SU-DHL-6 (cell line): ENCODE data around the gene RPLP2.

Experiments
- EZH2phosphoT487 ChIP-seq: fragments of 200-600 bp; sonication (generic), shearing (Covaris generic); conservative IDR thresholded peaks from 2 replicates; pipeline ENCODE4 v1.6.1; 2018; ENCODE audit warnings: mild to moderate bottlenecking, antibody characterized with exemption, low read length, moderate library complexity, mixed read lengths
- TF ChIP-seq, protein P1 (sequence below): fragments of 200-600 bp; sonication (generic); IDR thresholded peaks from one replicate; pipeline ENCODE4 v1.5.1; 2017; ENCODE audit warnings: antibody characterized with exemption, mild to moderate bottlenecking, low read length, moderate library complexity; ENCODE audit not compliant: insufficient read depth, poor library complexity, severe bottlenecking

DNA sequence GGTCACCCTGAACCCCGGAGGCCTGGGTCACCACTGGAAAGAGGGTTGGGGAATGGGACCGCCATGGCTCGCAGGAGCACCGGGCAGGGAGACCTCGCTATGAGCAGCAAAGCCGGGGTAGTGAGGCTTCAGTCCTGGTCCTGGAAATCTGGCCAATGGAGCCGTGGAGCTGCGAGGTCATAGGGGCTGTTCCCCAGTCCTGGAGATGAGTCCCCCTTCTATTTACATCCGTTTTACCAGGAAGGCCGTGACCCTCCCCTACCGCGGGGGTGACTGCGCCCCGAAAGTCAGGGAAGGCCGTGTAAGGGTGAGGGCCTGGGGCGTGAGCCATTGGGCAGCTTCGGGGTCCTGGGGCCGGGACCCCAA lies 5.2 kb upstream of the RPLP2 start:
- TF ChIP-seq, protein P1, sequence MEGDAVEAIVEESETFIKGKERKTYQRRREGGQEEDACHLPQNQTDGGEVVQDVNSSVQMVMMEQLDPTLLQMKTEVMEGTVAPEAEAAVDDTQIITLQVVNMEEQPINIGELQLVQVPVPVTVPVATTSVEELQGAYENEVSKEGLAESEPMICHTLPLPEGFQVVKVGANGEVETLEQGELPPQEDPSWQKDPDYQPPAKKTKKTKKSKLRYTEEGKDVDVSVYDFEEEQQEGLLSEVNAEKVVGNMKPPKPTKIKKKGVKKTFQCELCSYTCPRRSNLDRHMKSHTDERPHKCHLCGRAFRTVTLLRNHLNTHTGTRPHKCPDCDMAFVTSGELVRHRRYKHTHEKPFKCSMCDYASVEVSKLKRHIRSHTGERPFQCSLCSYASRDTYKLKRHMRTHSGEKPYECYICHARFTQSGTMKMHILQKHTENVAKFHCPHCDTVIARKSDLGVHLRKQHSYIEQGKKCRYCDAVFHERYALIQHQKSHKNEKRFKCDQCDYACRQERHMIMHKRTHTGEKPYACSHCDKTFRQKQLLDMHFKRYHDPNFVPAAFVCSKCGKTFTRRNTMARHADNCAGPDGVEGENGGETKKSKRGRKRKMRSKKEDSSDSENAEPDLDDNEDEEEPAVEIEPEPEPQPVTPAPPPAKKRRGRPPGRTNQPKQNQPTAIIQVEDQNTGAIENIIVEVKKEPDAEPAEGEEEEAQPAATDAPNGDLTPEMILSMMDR = no peak
- TF ChIP-seq EZH2phosphoT487 = no peak
